Measurements from ENCODE around the gene ZNF831.

Gene ZNF831

GRCh38 chr20:59122566-59122919, 41.1 kb upstream of the ZNF831 start:
- DNase-seq (ENCODE audit: low spot score), result no peak
- TF ChIP-seq, protein P1, sequence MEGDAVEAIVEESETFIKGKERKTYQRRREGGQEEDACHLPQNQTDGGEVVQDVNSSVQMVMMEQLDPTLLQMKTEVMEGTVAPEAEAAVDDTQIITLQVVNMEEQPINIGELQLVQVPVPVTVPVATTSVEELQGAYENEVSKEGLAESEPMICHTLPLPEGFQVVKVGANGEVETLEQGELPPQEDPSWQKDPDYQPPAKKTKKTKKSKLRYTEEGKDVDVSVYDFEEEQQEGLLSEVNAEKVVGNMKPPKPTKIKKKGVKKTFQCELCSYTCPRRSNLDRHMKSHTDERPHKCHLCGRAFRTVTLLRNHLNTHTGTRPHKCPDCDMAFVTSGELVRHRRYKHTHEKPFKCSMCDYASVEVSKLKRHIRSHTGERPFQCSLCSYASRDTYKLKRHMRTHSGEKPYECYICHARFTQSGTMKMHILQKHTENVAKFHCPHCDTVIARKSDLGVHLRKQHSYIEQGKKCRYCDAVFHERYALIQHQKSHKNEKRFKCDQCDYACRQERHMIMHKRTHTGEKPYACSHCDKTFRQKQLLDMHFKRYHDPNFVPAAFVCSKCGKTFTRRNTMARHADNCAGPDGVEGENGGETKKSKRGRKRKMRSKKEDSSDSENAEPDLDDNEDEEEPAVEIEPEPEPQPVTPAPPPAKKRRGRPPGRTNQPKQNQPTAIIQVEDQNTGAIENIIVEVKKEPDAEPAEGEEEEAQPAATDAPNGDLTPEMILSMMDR (IDR thresholded peaks at IDR 0.05; ENCODE audit: borderline replicate concordance, control extremely low read depth, extremely low read depth, insufficient read depth, missing control alignments), result no peak
- in situ Hi-C loops (cut with MboI; ENCODE audit: low sequenced_read_pairs, unreplicated experiment), result no loop called here

DNA sequence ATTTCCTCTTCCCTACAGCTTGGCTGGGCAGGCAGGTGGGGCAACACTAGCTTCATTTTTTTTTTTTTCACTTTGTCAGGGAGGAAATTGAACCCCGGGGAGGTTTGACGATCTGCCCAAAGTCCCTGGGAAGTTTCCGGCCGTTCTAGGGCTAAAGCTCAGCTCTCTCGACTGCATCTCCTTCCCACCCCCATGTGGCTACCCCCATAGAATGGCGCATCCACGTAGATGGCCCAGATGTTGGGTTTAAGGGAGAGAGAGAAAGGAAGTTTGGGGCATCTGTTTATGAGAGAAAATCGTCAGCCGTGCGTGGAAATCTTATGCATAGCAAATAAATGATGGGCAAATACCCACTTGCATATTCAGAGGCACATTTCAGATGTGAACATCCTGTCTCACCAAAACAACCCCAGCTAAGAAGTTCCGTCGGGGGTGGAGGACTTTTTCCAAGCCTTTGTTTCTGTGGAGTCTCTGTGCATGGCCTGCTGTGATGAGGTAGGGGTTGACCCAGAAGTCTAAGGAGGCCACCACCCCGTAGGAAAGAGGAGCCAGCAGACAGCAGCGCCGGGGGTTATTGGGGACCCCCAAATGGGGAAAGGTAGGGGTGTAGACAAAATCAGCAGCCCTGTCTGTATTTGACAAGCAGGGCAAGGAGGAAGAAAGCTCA, 40.5 kb upstream of the ZNF831 start:
- TF ChIP-seq, protein P1 (IDR thresholded peaks at IDR 0.05; ENCODE audit: borderline replicate concordance, control extremely low read depth, extremely low read depth, insufficient read depth, missing control alignments), result no peak
- in situ Hi-C loops (cut with MboI; ENCODE audit: low sequenced_read_pairs, unreplicated experiment), result no loop called here

DNA sequence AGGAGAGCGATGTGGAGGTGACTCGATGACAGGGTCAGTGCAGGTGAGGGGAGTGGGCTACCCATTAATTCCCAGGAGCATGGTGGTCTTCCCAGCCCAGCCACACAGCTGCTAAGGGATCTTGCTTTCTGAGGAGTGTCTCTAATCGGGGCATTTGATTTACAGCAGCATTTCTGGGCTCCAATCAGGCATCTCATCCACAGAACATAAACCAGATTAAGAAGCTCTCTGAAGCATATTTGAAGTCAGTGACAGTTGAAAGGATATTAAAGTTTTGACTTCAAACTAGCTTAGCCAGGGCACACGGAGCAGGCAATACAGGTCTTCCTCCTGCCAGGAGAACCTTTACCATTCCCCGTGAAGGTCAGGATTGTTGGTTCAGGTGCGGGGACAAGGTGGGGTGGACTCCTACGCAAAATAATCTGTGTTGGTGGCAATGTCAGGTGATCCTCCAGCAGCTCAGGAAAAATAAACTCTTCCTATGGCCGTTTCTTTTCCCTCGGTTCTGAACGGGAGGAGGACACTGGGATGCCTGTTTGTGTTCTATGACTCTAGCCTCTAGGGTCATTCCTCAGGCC, 39.9 kb upstream of the ZNF831 start:
- TF ChIP-seq, protein P1 (IDR thresholded peaks at IDR 0.05; ENCODE audit: borderline replicate concordance, control extremely low read depth, extremely low read depth, insufficient read depth, missing control alignments), result no peak
- in situ Hi-C loops (cut with MboI; ENCODE audit: low sequenced_read_pairs, unreplicated experiment), result no loop called here
- no peak for DNase-seq (ENCODE audit: low spot score)

More for the DNA sequence above, 40.5 kb upstream of the ZNF831 start:
- DNase-seq (ENCODE audit: low spot score), result no peak

GRCh38 chr20:59124296-59125029, 39.2 kb upstream of the ZNF831 start:
- in situ Hi-C loops (cut with MboI; ENCODE audit: low sequenced_read_pairs, unreplicated experiment), result no loop called here
- no peak for DNase-seq (ENCODE audit: low spot score)
- TF ChIP-seq, protein P1 (IDR thresholded peaks at IDR 0.05; ENCODE audit: borderline replicate concordance, control extremely low read depth, extremely low read depth, insufficient read depth, missing control alignments), result no peak

DNA sequence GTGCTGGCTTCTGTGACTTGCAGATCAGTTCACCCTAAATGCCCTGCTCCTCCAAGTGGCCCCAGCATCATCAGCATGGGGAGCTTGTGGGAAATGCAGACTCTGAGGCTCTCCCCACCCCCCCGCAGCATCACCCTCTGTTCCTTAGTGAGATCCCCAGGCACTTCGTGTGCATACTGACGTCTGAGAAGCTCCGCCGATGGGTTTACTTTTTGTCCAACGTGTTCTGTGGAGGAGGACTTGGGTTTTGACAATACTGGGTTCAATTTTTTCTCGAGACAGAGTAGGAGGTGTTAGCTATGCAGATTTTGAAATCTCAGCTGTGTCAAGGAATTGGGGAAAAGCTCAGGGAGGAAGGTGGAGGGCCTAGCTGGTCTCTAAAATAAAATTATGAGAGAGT, 38.3 kb upstream of the ZNF831 start:
- DNase-seq (ENCODE audit: low spot score), result no peak
- TF ChIP-seq, protein P1 (IDR thresholded peaks at IDR 0.05; ENCODE audit: borderline replicate concordance, control extremely low read depth, extremely low read depth, insufficient read depth, missing control alignments), result no peak
- in situ Hi-C loops (cut with MboI; ENCODE audit: low sequenced_read_pairs, unreplicated experiment), result no loop called here

GRCh38 chr20:59125836-59126235, 37.8 kb upstream of the ZNF831 start:
- TF ChIP-seq, protein P1 (IDR thresholded peaks at IDR 0.05; ENCODE audit: borderline replicate concordance, control extremely low read depth, extremely low read depth, insufficient read depth, missing control alignments), result no peak
- DNase-seq (ENCODE audit: low spot score), result no peak
- in situ Hi-C loops (cut with MboI; ENCODE audit: low sequenced_read_pairs, unreplicated experiment), result no loop called here
